DND-41 (cell line): ENCODE data around the gene SGCD.

Experiments used
- EZH2 ChIP-seq: IDR thresholded peaks from 3 replicates; pipeline ENCODE4 v1.6.1; 2012; ENCODE audit warnings: borderline replicate concordance, low read depth, mild to moderate bottlenecking, moderate library complexity, low read length, inconsistent platforms; ENCODE audit not compliant: severe bottlenecking
- TF ChIP-seq, protein P1 (sequence below): IDR thresholded peaks from 2 replicates; pipeline ENCODE4 v1.5.1; 2012; ENCODE audit warnings: borderline replicate concordance, low read length, moderate library complexity, mild to moderate bottlenecking; ENCODE audit not compliant: poor library complexity, severe bottlenecking; ENCODE audit errors: extremely low read depth

DNA sequence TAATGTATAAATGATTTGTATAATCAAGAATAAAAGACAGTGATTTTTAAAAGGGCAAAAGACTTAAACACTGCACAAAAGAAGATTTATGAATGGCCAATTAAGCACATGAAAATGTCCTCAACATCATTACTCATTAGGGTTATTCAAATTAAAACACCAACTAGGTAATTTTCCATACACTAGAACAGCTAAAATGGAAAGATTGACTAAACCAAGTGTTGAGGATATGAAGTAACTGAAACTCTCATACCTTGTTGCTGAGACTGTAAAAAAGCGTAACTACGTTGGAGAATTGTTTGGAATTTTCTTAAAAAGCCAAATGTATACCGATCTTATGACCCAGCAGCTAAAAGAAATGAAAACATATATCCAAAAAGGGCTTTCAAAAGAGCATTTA, 144.9 kb downstream of the SGCD start:
- TF ChIP-seq, protein P1, sequence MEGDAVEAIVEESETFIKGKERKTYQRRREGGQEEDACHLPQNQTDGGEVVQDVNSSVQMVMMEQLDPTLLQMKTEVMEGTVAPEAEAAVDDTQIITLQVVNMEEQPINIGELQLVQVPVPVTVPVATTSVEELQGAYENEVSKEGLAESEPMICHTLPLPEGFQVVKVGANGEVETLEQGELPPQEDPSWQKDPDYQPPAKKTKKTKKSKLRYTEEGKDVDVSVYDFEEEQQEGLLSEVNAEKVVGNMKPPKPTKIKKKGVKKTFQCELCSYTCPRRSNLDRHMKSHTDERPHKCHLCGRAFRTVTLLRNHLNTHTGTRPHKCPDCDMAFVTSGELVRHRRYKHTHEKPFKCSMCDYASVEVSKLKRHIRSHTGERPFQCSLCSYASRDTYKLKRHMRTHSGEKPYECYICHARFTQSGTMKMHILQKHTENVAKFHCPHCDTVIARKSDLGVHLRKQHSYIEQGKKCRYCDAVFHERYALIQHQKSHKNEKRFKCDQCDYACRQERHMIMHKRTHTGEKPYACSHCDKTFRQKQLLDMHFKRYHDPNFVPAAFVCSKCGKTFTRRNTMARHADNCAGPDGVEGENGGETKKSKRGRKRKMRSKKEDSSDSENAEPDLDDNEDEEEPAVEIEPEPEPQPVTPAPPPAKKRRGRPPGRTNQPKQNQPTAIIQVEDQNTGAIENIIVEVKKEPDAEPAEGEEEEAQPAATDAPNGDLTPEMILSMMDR: no peak
- TF ChIP-seq EZH2: no peak
